Keratinocyte (primary cell): ENCODE results near the gene OR13C2.

Source experiments
- EZH2 ChIP-seq: IDR thresholded peaks from one replicate; pipeline ENCODE4 v1.6.1; 2012; ENCODE audit warnings: inconsistent platforms, mild to moderate bottlenecking, low read length, moderate library complexity
- TF ChIP-seq, protein P1 (sequence below), 3 experiments: IDR thresholded peaks in 1 of 3; conservative IDR thresholded peaks in 1 of 3; optimal IDR thresholded peaks in 1 of 3; 2 replicates in 2 of 3; 3 replicates in 1 of 3; pipeline versions ENCODE3 to v1.5.1; 2011; ENCODE audit warnings: low read length in 3 of 3, mild to moderate bottlenecking in 3 of 3, moderate library complexity in 2 of 3, control low read depth in 1 of 3, inconsistent platforms in 1 of 3; ENCODE audit not compliant: insufficient read depth in 2 of 3; ENCODE audit errors: extremely low read depth in 1 of 3

- TF ChIP-seq, protein P1, sequence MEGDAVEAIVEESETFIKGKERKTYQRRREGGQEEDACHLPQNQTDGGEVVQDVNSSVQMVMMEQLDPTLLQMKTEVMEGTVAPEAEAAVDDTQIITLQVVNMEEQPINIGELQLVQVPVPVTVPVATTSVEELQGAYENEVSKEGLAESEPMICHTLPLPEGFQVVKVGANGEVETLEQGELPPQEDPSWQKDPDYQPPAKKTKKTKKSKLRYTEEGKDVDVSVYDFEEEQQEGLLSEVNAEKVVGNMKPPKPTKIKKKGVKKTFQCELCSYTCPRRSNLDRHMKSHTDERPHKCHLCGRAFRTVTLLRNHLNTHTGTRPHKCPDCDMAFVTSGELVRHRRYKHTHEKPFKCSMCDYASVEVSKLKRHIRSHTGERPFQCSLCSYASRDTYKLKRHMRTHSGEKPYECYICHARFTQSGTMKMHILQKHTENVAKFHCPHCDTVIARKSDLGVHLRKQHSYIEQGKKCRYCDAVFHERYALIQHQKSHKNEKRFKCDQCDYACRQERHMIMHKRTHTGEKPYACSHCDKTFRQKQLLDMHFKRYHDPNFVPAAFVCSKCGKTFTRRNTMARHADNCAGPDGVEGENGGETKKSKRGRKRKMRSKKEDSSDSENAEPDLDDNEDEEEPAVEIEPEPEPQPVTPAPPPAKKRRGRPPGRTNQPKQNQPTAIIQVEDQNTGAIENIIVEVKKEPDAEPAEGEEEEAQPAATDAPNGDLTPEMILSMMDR (optimal IDR thresholded peaks at IDR 0.05 in 1 of 3, IDR thresholded peaks at IDR 0.05 in 1 of 3, conservative IDR thresholded peaks at IDR 0.05 in 1 of 3; ENCODE audit: extremely low read depth in 1 of 3, insufficient read depth in 2 of 3, low read length in 3 of 3): no peak
- no peak for TF ChIP-seq EZH2
Observed at GRCh38 chr9:104604801-104605200, 626 bp downstream of the OR13C2 start.
